Stimulated activated CD4-positive, alpha-beta T cell treated with anti-CD3 and anti-CD28 coated beads, Interleukin-2, amount 100 ng/mL, for 4 hours (primary cell): Measurements from ENCODE around the gene WIPF2.
"Not testable (repeated sequence)": the region's sequence is repeated elsewhere in the genome, so short reads cannot be mapped to it uniquely, and the experiment has no call there.

Experiments
- DNase-seq: peaks from one replicate; pipeline ENCODE4 v3.0.0-alpha.2; 2020; ENCODE audit warnings: low read depth

WIPF2 gene

DNA sequence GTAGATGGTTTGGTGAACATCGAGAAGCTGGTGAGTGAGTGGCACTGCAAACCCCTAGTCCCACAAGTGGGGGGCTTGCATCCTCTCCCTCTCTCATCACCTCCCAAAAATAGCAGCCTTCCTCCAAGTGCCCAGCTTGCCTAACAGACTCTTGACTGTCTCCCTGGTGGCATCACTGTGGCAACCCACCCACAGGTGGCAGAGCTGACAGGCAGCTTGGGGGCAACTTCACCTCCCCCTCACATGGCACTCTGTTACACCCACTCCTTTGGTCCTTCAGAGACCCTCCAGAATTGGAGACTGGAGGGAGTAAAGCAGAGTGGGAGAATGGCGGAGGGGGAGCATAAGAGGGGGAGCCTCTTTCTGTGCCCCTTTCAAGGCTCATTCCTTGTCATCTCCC lies 26.1 kb upstream of the WIPF2 start:
- DNase-seq: no peak

DNA sequence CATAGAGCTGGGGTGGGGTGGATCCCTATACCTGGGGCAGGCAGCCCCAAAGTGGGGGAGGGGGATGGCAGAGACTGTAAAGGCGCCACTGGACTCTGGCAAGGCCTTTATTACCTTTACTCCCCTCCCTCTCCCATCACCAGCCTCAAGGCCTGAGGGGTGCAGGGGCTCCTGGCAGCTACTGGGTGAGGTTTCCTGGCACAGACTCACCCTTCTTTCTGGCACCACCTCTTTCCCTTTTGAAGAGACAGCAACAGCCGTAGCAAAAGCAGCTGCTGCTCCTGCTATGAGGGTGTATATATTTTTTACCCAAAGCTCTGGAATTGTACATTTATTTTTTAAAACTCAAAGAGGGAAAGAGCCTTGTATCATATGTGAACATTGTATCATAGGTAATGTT lies 24.3 kb upstream of the WIPF2 start:
- DNase-seq: no peak

DNA sequence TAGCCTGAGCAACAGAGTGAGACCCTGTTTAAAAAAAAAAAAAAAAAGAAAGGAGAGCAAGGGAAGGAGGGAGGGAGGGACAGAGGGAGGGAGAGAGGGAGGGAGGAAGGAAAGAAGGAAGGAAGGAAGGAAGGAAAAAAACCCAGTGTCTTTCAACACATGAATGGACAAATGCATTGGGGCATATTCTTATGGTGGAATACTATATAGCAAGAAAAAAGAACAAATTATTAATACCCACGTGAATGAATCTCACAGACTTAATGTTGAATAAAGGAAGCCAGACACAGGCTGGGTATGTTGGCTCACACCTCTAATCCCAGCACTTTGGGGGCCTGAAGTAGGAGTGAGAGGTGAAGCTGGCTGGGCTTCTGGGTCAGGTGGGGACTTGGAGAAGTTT lies 21.6 kb upstream of the WIPF2 start:
- no peak for DNase-seq

DNA sequence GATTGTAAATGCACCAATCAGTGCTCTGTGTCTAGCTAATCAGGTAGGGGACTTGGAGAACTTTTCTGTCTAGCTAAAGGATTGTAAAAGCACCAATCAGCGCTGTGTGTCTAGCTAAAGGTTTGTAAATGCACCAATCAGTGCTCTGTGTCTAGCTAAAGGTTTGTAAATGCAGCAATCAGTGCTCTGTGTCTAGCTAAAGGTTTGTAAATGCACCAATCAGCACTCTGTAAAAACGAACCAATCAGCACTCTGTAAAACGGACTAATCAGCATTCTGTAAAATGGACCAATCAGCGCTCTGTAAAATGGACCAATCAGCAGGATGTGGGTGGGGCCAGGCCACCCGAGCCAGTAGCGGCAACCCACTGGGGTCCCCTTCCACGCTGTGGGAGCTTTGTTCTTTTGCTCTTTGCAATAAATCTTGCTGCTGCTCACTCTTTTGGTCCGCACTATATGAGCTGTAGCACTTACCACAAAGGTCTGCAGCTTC lies 21.1 kb upstream of the WIPF2 start:
- DNase-seq: not testable (repeated sequence)

DNA sequence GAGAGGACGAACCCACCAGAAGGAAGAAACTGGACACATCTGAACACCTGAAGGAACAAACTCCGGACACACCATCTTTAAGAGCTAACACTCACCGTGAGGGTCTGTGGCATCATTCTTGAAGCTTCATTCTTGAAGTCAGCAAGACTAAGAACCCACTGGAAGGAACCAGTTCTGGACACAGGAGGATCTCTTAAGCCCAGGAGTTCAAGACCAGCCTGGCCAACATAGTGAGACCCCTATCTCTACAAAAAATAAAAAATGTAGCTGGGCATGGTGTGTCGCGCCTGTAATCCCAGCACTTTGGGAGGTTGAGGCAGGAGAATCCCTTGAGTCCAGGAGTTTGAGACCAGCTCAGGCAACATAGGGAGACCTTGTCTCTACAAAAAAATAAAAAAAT lies 20.5 kb upstream of the WIPF2 start:
- DNase-seq: no peak

DNA sequence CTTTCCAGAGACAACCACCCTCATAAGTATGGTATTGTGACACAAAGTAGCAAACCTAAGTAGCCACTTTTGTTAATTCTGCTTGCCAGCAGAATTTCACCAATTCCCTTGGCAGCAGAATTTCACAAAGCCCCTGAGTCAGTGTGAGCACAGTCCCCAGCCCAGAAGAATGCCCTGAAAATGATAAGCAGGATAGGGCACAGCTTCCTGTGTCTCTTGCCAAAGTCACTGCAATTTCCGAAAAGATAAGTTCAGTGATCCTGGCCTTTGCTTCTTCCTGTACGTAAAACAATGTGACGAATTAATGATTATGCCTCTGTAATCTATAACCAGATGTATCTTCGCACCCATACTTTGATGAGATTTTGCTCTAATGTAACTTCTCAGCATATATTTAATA lies 16.0 kb upstream of the WIPF2 start:
- no peak for DNase-seq

DNA sequence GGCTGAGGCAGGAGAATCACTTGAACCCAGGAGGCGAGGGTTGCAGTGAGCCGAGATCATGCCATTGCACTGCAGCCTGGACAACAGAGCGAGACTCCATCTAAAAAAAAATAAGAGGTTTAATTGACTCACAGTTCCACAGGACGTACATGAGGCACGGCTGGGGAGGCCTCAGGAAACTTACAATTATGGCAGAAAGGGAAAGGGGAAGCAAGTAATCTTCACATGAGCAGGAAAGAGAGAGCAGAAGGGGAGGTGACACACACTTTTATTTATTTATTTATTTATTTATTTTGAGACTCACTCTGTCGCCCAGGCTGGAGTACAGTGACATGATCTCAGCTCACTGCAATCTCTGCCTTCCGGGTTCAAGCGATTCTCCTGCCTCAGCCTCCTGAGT lies 12.9 kb upstream of the WIPF2 start:
- DNase-seq: not testable (repeated sequence)

DNA sequence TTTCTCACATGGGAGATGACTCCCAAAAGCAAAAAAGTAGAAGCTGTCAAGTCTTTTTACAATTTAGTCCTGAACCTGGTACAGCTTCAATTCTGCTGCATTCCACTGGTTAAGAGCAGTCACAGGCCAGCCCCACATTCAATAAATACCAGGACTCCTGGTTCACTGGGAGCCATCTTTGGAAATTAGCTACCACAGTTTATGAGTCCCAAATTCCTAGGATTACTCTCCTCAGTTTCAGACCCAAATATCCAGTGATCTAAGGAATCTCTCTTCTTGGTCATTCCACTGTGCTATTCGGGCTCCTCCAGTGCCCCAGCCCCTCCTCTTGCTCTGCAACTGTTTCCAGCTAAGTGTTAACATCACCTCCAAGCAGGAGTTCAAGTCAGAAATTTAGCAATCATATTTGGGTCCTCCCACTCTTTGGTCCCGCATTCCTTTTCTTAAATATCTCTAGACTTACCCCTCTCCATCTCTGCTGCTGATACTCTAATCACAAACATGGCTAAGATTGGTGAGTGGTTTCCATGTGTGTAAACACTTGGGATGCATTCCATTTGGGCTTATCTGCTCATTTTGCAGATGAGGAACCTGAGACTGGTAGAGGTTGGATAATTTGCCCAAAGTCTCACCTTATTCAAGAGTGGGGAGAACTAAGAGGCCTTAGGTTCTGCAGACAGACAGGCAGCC lies 9.6 kb upstream of the WIPF2 start:
- no peak for DNase-seq

DNA sequence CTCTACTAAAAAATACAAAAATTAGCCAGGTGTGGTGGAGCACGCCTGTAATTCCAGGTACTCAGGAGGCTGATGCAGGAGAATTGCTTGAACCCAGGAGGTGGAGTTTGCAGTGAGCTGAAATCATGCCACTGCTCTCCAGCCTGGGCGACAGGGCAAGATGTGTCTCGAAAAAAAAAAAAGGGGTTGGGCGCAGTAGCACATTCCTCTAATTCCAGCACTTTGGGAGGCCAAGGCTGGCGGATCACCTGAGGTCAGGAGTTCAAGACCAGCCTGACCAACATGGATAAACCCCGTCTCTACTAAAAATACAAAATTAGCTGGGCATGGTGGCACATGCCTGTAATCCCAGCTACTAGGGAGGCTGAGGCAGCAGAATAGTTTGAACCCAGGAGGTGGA lies 5.2 kb upstream of the WIPF2 start:
- DNase-seq: not testable (repeated sequence)

DNA sequence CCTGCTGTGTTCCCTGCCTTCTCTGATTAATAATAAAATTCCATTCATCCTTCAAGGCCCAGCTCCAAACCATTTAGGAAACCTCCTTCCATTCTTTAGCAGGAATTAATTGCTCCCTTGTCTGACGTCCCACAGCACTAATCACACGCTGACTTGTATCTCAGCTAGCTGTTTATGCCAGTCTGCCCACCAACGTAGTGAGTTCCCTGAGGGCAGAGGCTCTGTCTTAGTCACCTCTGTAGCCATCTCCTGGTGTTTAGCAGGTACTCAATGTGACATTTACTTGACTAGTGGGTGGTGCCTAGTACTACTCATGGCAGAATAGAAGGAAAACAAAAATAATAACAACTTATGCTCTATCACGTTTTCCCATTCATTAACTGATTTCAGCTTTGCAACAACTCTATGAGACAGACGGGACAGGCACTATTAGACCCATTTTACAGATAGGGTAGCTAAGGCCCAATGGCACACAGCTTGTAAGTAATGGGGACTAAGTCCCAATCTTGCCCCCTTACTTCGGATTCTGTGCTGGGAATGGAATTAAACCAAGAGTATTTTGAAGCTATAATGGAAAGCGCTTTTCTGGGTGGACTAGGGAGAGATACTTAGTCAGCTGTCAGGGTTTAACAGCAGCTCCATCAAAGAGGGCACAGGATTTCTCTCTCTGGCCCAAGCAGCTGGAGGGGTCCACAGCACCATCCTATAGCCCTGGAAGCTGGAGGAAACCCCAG lies 931 bp upstream of the WIPF2 start:
- DNase-seq: no peak

DNA sequence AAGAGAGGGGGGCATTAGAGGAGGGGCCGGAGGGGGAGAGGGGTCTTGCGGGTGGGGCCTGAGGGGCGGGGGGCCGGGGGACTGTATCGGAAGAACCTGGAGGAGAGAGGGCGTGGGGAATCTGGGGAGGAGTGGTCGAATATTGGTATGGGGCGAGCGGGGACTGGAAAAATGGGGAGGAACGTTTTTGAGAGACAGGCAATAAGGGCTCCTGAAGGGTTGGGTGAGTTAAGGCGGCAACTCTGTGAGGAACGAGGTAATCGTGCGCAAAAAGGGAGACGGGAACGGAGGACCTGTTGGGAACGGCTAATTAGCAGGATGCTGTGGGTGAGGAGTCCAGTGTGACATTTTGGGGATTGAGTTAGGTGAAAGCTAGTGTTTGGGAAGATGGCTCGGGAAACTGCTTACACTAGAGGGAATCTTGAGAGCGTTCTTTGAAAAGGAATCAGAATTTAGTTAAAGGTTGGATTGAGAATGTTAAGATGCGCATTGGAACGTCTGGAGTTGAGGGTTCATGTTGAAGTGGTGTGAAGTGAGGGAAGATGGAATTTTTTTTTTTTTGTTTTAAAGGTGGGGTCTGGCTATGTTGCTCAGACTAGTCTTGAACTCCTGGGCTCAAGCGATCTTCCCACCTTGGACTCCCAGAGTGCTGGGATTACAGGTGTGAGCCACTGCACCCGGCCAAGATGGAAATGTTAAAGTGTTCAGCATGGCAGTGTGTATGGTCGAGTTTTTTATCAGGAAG lies 662 bp downstream of the WIPF2 start:
- no peak for DNase-seq

DNA sequence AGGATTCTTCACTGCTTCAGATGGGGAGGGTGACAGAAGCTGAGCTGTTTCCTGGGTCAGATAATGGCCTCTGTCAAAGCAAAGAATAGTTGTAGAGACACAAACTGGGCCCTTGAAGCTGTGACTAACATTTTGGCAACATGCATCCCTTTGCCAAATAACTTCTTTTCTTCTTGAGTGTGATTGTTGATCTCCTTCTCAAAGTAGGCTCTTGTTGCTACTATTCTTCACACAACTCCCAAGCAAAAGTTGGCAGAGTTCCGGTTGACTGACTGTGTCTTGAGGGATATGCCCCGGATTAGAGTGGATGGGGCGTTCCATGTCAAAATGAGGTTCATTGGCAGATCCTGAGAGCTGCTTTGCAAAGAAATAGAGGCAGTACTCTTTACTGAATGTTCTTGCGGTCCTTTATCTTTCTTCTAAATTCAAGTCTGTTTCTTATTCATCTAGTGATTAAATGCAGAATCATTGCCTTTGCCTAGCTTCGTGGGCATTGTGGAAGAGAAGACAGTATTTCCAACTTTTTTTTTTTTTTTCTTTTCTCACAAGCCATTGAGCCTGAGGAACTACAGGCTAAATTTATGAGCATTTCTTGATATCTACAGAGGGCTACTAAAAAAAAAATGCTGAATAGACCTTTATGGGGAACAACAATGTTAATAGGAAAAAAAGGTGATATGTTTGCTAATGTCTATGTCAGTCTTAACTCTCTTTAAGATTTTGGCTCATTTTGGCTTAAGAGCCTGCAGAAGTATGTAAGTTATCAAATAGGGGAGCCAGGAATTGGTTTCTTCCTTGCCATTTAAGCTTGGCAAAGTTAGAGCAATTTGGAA lies 5.8 kb downstream of the WIPF2 start:
- no peak for DNase-seq

DNA sequence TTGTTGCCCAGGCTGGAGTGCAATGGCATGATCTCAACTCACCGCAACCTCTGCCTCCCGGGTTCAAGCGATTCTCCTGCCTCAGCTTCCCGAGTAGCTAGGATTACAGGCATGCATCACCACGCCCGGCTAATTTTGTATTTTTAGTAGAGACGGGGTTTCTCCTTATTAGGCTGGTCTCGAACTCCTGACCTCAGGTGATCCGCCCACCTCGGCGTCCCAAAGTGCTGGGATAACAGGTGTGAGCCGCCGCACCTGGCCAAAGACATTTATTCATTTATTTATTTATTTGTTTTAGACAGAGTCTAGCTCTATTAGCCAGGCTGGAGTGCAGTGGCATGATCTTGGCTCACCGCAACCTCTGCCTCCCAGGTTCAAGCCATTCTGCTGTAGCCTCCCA lies 10.0 kb downstream of the WIPF2 start:
- DNase-seq: not testable (repeated sequence)

DNA sequence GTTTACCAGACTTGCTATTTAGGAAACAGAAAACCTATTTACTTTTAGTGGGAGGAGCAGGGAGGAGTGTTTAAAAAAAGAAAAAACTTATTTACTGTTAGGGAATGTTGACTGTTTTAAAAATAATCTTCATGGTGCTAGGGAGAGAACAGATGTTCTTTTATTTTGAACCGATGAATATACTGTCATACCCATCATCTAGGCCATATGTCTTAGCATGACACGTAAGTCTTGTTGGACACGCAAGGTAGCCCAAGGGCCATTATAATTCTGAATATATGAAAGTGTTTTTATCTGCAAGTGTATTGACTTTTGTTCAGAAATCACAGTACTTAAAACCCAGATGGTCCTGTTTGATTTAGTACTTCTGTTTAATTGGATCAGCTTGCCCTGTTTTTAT lies 11.6 kb downstream of the WIPF2 start:
- no peak for DNase-seq

DNA sequence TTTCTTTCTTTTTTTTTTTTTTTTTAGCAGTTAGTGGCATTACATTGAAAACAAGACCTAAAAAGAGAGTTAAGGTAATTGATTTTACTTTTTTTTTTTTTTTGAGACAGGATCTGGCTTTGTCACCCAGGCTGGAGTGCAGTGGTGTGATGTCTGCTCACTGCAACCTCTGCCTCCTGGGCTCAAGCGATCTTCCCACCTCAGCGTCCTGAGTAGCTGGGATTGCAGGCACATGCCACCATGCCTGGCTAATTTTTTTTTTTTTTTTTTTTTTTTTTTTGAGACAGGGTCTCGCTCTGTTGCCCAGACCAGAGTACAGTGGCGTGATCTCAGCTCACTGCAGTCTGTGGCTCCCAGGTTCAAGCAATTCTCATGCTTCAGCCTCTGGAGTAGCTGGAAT lies 12.8 kb downstream of the WIPF2 start:
- not testable (repeated sequence) for DNase-seq

DNA sequence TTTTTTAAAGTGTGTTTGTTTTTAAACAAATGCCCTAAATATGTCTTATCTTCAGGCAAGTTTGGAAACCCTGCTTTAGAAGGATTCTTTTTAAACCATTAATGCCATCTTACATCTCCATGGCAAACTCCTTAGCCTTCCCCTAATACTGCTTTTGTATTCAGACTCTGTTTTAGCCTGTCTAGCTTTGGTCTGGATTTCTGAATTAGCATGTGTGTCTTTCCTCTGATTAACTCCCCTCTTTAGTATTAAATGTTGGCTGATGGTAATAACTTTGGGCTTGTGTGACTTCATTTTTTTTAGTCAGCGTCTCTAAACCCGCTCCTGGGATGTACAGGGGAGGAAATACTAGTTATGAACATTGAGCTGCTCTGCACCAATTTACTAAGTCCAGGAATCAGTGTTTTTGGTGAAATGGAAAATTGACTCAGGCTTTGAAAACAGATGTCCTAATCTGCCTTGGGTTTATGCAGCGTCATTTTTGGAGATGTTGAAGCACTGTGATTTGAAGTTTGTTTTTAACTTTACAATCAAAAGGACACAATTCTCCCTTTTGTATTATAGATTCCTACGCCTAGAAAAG lies 22.2 kb downstream of the WIPF2 start:
- DNase-seq: no peak

DNA sequence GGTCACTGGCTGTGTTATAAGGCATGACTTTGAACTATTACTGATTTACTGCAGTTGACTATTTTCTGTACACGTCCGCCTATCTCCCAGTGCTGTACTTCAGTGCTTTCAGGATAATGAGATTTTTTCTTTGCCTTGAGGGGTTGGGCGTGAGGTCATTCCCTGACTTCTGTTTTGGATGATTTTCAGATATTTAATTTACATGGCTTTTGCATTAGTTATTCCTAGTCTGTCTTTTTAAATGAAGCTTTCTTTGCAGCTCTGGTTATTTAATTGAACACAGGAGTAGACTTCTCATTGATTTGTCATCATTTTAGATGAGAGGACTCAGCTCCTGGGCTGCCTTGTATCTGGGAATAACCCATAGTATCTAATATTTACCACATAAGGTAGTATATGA lies 23.7 kb downstream of the WIPF2 start:
- DNase-seq: no peak

DNA sequence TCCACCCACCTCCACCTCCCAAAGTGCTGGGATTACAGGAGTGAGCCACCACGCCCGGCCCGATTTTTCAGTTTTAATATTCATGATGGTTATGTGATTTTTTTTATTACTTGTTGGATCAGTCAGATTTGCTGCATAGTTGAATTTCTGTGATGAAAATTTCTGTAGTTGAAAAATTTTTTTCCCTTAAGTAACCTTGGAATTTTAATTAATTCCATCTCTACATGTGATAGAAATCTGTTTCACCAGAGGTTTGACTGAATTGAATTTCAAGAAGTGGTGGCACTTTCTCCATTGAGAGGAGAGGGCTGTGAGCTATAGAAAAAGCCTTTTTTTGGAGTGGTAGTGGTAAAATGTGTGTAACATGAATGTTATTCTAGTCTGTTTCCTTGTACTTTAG lies 24.7 kb downstream of the WIPF2 start:
- DNase-seq: no peak

DNA sequence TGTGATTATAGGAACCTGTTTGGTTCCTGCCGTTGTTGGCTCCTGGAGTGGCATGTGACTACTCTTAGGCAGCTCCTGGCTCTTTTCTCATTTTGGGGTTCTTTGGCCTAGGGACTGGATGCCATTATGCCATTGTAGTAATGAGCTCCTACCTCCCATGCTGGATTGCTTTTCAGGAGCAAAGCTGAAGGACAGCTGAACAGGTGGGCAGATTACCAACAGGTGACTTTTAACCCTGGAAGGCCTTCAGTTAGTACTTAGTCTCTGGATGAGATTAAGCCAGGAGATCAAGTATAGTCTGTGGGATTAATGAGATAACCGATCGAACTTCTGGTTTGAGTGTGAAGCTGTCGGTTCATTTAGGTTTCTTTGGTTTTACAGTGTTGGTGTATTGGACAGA lies 25.2 kb downstream of the WIPF2 start:
- no peak for DNase-seq

DNA sequence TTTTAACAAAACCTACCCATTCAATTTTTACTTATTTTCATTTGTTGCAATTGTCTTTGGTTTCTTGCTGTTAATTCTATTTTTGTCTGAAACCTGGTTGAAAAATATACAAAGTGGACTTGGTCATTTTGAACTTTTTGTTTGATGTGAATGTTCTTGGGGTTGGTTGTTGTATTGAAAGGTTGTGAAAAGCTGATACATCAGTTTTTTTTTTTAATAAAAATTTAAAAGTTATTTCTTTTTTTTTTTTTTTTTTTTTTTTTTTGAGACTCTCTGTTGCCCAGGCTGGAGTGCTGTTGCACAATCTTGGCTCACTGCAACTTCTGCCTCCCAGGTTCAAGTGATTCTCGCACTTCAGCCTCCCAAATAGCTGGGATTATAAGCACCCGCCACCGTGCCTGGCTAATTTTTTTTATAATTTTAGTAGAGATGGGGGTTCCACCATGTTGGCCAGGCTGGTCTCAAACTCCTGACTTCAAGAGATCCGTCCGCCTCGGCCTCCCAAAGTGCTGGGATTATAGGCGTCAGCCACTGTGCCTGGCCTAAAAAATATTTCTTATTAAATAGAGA lies 28.9 kb downstream of the WIPF2 start:
- no peak for DNase-seq

DNA sequence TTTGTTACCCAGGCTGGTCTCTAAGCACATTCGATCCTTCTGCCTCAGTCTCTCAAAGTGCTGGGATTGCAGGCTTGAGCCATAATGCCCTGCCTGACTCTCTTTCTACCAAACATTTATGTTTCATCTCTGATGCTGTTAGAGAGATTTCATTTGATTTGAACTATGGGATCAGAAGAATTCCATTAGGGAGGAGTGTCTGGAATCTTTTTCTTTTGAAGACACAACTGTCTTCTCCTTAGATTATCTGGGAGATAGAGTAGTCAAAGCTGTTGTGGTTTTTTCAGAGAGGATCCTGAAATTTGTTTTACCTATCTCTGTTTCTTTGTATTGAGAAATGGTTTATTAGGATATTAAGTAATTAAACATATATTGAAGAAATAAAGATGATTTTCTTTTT lies 29.4 kb downstream of the WIPF2 start:
- no peak for DNase-seq
